Gastroesophageal sphincter (tissue), 4 donors: ENCODE measurements around the gene TMEM235. TPM values are rescaled to one million over a fixed set of nuclear protein-coding genes. Genes with fewer than 3 reads are reported as not detected.
A peak's percentile ranks its signal among the peaks of the same experiment; 100 is the strongest.

Experiments used
- ATAC-seq: fragments of 150-250 bp; one replicate; pipeline ENCODE4 v1.9.1; 2016; ENCODE audit warnings: mild to moderate bottlenecking, moderate library complexity
- H3K27ac ChIP-seq, 4 donors: fragments of 200-600 bp; sonication (generic) in 3 of 4; 1 replicate in 3 of 4; 2 replicates in 1 of 4; pipeline ENCODE4 v1.5.1; 2016 to 2019
- H3K27me3 ChIP-seq: fragments of 200-600 bp; sonication (generic); one replicate; pipeline ENCODE4 v1.5.1; 2019
- H3K36me3 ChIP-seq, 2 donors: fragments of 200-600 bp; sonication (generic); one replicate each; pipeline ENCODE4 v1.5.1; 2019; ENCODE audit warnings: control low read depth in 1 of 2
- H3K4me1 ChIP-seq, 3 donors: fragments of 200-600 bp; sonication (generic); 1 replicate in 2 of 3; 2 replicates in 1 of 3; pipeline ENCODE4 v1.5.1; 2016 to 2019; ENCODE audit warnings: control low read depth in 2 of 3
- H3K4me3 ChIP-seq, 2 donors: fragments of 200-600 bp; sonication (generic); one replicate each; pipeline ENCODE4 v1.5.1; 2019; ENCODE audit warnings: mild to moderate bottlenecking in 1 of 2, moderate library complexity in 1 of 2
- H3K9me3 ChIP-seq, 3 donors: fragments of 200-600 bp; sonication (generic); one replicate each; pipeline ENCODE4 v1.5.1; 2017 to 2019; ENCODE audit warnings: control low read depth in 2 of 3
- EP300 ChIP-seq: sonication (generic); formaldehyde crosslinking; IDR thresholded peaks from one replicate; pipeline ENCODE4 v1.6.1; 2017; ENCODE audit warnings: antibody characterized with exemption, mild to moderate bottlenecking
- POLR2A ChIP-seq, 2 donors: fragments of 450-650 bp; IDR thresholded peaks; one replicate each; pipeline ENCODE4 v1.6.1; 2017; ENCODE audit warnings: antibody characterized with exemption in 2 of 2, mild to moderate bottlenecking in 2 of 2, moderate library complexity in 1 of 2
- POLR2AphosphoS5 ChIP-seq: sonication (generic); formaldehyde crosslinking; IDR thresholded peaks from one replicate; pipeline ENCODE4 v1.6.1; 2017; ENCODE audit warnings: antibody characterized with exemption
- WGBS, 2 donors: methylation state at CpG; one replicate each; pipeline ENCODE4 v1.1.5; 2018; ENCODE audit warnings: low coverage in 1 of 2; 5-methylcytosine and 5-hydroxymethylcytosine counted together
- total RNA-seq, 4 donors: library from RNA; depleted of rRNA; stranded (reverse); fragments of >200 nt; gene quantifications; one replicate each; pipeline ENCODE4 v1.1.0, GENCODE V29; 2016
- TF ChIP-seq, protein P1 (sequence below), 4 experiments: fragments of 200-600 bp in 2 of 4; fragments of 450-650 bp in 2 of 4; sonication (generic) in 1 of 4; IDR thresholded peaks; one replicate each; pipeline ENCODE4 v1.5.1; 2017 to 2019; ENCODE audit warnings: antibody characterized with exemption in 4 of 4, mild to moderate bottlenecking in 2 of 4, moderate library complexity in 2 of 4

TMEM235 gene
- total RNA-seq, 4 donors from 2014 or later = not detected

DNA sequence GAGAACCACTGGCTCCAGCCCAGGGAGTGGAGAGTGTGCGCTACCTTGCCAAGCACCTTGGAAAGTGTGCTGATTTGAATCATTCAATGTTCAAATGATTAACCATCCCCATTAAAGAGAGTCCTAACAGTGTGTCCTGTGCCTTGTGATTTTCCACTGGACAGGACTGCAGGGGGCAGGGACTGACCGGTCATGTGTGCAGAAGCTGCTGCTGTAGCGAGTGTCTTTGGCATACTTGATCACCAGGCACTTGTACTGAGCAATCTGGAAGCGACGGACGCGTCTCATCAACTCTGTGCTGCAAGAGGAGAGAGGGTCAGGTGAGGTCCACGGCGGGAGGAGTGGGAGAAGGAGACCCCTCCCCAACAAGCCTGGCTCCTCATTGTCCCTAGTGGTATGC, 46.6 kb upstream of the TMEM235 start:
- H3K27ac ChIP-seq = peak overlapping the region; percentile 40 to 84 (median 77)
- H3K27me3 ChIP-seq = no peaks in the 10 kb centered on the region
- H3K4me1 ChIP-seq = peaks cover 5 to 84% (median 28%) of the 10 kb centered on the region in 3 donors
- WGBS, 2 donors = 44 to 63% methylated on average over 7 to 8 of the region's 9 CpGs
- no peaks in the 10 kb centered on the region for H3K36me3 ChIP-seq
- TF ChIP-seq EP300 = no peak
- TF ChIP-seq POLR2A (IDR thresholded peaks at IDR 0.05) = peak in 1 of 2 donors; percentile 19
- no peaks in the 10 kb centered on the region for H3K9me3 ChIP-seq
- peak; percentile 26 for ATAC-seq
- peak overlapping the region in 1 of 2 donors; percentile 55 for H3K4me3 ChIP-seq

DNA sequence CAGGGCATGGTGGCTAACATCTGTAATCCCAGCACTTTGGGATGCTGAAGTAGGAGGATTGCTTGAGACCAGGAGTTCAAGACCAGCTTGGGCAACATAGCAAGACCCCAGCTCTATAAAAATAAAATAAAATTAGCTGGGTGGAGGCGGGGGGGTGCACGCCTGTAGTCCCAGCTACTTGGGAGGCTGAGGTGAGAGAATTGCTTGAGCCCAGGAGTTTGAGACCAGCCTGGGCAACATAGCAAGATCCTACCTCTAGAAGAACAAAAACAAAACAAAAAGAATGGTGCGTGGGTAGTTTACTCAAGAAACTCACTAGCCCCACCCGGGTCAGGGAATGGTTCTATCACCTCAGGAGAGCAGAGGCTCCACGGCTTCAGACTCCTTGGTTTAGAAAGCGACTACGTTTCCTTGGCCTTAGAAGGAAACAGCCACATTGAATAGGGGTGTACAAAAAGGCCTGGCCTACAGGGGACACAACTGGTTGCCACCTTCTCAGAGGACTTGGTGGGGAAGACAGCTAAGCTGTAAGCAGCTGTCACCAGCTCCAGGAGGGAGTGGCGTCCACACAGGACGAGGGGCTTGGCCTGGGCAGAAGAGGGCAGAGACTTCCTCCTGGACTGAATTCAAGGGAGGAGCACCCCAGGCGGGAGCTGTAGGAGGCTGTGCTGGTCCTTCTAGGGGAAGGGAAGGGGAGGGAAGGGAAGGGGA, 45.3 kb upstream of the TMEM235 start:
- no peaks in the 10 kb centered on the region for H3K9me3 ChIP-seq
- TF ChIP-seq POLR2A (IDR thresholded peaks at IDR 0.05) = no peak
- TF ChIP-seq, protein P1, sequence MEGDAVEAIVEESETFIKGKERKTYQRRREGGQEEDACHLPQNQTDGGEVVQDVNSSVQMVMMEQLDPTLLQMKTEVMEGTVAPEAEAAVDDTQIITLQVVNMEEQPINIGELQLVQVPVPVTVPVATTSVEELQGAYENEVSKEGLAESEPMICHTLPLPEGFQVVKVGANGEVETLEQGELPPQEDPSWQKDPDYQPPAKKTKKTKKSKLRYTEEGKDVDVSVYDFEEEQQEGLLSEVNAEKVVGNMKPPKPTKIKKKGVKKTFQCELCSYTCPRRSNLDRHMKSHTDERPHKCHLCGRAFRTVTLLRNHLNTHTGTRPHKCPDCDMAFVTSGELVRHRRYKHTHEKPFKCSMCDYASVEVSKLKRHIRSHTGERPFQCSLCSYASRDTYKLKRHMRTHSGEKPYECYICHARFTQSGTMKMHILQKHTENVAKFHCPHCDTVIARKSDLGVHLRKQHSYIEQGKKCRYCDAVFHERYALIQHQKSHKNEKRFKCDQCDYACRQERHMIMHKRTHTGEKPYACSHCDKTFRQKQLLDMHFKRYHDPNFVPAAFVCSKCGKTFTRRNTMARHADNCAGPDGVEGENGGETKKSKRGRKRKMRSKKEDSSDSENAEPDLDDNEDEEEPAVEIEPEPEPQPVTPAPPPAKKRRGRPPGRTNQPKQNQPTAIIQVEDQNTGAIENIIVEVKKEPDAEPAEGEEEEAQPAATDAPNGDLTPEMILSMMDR (IDR thresholded peaks at IDR 0.05) = no peak
- peak overlapping the region; percentile 40 to 84 (median 77) for H3K27ac ChIP-seq
- H3K36me3 ChIP-seq = peaks cover 0 to 5% of the 10 kb centered on the region in 2 donors
- 40 to 72% methylated on average over 3 to 8 of the region's 10 CpGs for WGBS, 2 donors
- H3K4me1 ChIP-seq = peaks cover 5 to 78% (median 22%) of the 10 kb centered on the region in 3 donors
- no peaks in the 10 kb centered on the region for H3K27me3 ChIP-seq
- peak; percentile 14 for ATAC-seq
- H3K4me3 ChIP-seq = peak overlapping the region; percentile 14 to 55

- TF ChIP-seq EP300 = no peak
- no peak for TF ChIP-seq POLR2A (IDR thresholded peaks at IDR 0.05)
- peak; percentile 69 for TF ChIP-seq POLR2AphosphoS5
- TF ChIP-seq, protein P1 (IDR thresholded peaks at IDR 0.05) = peak in 3 of 4 experiments; percentile 88 to 94 (median 91)
- 0 to 13% methylated on average over 9 to 14 of the region's 57 CpGs for WGBS, 2 donors
- Histone ChIP-seq H3K4me1 (peaks cover 5 to 70% (median 20%) of the 10 kb centered on the region in 3 donors), H3K27me3 (no peaks in the 10 kb centered on the region), H3K9me3 (no peaks in the 10 kb centered on the region), H3K27ac (peak within 1 kb of the TSS; percentile 40 to 84 (median 77)), H3K4me3 (peak within 1 kb of the TSS; percentile 14 to 55), H3K36me3 (peaks cover 0 to 14% of the 10 kb centered on the region in 2 donors)
- peak; percentile 98 for ATAC-seq
Measured at GRCh38 chr17:78186692-78187595, 44.5 kb upstream of the TMEM235 start, which contains the start of the genes AFMID and TK1. Gene AFMID, plus strand, starts transcription at chr17:78187362. Its CDS starts 9 bp downstream, at chr17:78187371. Gene TK1, minus strand, starts transcription at chr17:78187052. Its CDS starts 58 bp downstream, at chr17:78186994.

- Histone ChIP-seq H3K36me3 (peaks cover 0 to 94% of the 10 kb centered on the region in 2 donors), H3K9me3 (no peaks in the 10 kb centered on the region), H3K4me3 (no peak overlapping the region), H3K27ac (no peak overlapping the region), H3K4me1 (no peaks in the 10 kb centered on the region), H3K27me3 (no peaks in the 10 kb centered on the region)
- WGBS, 2 donors = 84 to 93% methylated on average over 5 of the region's 5 CpGs
- no peak for ATAC-seq
- TF ChIP-seq POLR2A (IDR thresholded peaks at IDR 0.05) (no peak), EP300 (no peak)
Measured at GRCh38 chr17:78196716-78197115, 34.7 kb upstream of the TMEM235 start.

GRCh38 chr17:78197147-78197832, 34.1 kb upstream of the TMEM235 start:
- Histone ChIP-seq H3K4me1 (no peaks in the 10 kb centered on the region), H3K9me3 (no peaks in the 10 kb centered on the region), H3K4me3 (no peak overlapping the region), H3K27me3 (no peaks in the 10 kb centered on the region), H3K27ac (no peak overlapping the region), H3K36me3 (peaks cover 0 to 92% of the 10 kb centered on the region in 2 donors)
- 25 to 58% methylated on average over 1 to 4 of the region's 9 CpGs for WGBS, 2 donors
- ATAC-seq = no peak
- TF ChIP-seq EP300 (no peak), POLR2A (IDR thresholded peaks at IDR 0.05) (no peak), POLR2AphosphoS5 (no peak)
- TF ChIP-seq, protein P1 (IDR thresholded peaks at IDR 0.05) = no peak
